Measurements from ENCODE around the gene TRIM66.

Gene TRIM66

GRCh38 chr11:8641332-8641731 is 41.1 kb downstream of the TRIM66 start:
- Mint-ChIP-seq H3K27me3 (ENCODE audit: low read depth) (no peaks in the 10 kb centered on the region), H3K4me1 (ENCODE audit: low read depth) (peaks cover 8% of the 10 kb centered on the region), H3K9me3 (no peaks in the 10 kb centered on the region), H3K36me3 (ENCODE audit: low read depth) (peaks cover 18% of the 10 kb centered on the region), H3K27ac (no peak overlapping the region), H3K4me3 (no peak overlapping the region)
- DNase-seq (ENCODE audit: low spot score) = no peak

- no peaks in the 10 kb centered on the region for H3K27me3 Mint-ChIP-seq (ENCODE audit: low read depth)
- peaks cover 24% of the 10 kb centered on the region for H3K36me3 Mint-ChIP-seq (ENCODE audit: low read depth)
- H3K4me3 Mint-ChIP-seq = no peak overlapping the region
- H3K27ac Mint-ChIP-seq = no peak overlapping the region
- peaks cover 8% of the 10 kb centered on the region for H3K4me1 Mint-ChIP-seq (ENCODE audit: low read depth)
- H3K9me3 Mint-ChIP-seq = no peaks in the 10 kb centered on the region
- DNase-seq (ENCODE audit: low spot score) = no peak
Measured at GRCh38 chr11:8640267-8640906, 42.1 kb downstream of the TRIM66 start.

DNA sequence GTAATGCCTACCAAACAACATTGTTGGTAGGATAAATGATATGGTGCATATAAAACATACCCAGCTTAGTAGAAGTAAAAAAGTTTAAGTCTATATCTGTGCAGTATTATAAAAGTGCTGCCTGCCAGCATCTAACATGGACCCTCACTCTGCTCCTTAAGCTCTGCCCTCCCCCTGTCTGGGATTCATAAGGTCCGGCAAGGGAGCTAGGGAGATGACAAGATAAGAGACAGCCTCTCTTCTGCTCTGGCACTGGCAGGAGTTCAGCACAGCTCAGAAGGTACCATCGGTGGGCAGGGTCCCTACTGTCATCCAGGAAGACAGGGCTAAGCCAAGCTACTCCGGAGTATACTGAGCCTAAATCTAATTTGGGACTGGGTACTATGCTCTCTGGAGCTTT is 42.8 kb downstream of the TRIM66 start:
- Mint-ChIP-seq H3K4me1 (ENCODE audit: low read depth) (peaks cover 8% of the 10 kb centered on the region), H3K9me3 (no peaks in the 10 kb centered on the region), H3K27me3 (ENCODE audit: low read depth) (no peaks in the 10 kb centered on the region), H3K4me3 (no peak overlapping the region), H3K36me3 (ENCODE audit: low read depth) (peaks cover 24% of the 10 kb centered on the region), H3K27ac (no peak overlapping the region)
- no peak for DNase-seq (ENCODE audit: low spot score)

DNA sequence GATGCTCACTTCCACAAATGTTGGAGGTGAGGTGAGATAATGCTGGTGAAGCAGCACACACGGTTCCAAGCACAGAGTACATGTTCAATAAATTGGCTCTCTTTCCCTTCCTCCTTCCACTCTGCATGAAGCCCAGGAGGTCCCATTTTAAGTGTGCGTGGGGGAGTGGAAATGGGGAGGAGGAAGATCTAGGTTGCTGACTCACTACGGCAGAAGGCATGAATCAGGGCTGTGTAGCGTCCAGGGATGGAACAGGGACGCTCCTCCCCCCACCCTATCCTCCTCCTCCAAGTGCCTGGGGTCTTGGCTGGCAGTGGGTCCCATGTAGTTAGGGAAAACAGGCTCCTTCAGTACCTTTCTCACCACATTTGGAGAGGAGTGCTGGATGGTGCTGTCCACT is 44.2 kb downstream of the TRIM66 start:
- H3K4me3 Mint-ChIP-seq = no peak overlapping the region
- H3K4me1 Mint-ChIP-seq (ENCODE audit: low read depth) = peaks cover 8% of the 10 kb centered on the region
- peaks cover 24% of the 10 kb centered on the region for H3K36me3 Mint-ChIP-seq (ENCODE audit: low read depth)
- no peaks in the 10 kb centered on the region for H3K9me3 Mint-ChIP-seq
- DNase-seq (ENCODE audit: low spot score) = no peak
- no peak overlapping the region for H3K27ac Mint-ChIP-seq
- no peaks in the 10 kb centered on the region for H3K27me3 Mint-ChIP-seq (ENCODE audit: low read depth)

DNA sequence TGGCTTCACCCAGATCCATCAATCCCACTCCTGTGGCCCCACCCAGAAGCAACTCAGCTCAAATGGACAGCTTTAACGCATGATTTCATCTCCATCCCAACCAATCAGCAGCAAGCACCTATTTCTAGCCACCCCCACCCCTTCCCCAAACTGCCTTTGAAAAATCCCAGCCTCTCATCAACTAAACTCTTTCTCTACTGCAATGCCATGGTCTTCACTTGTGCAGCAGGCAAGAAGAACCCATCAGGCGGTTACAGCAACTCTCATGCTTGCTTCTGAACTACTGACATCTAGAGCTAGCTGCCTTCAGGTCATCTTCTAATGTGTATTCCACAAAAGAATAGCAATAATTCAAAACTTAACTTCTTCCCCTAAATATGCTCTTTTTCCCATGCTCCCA is 46.3 kb downstream of the TRIM66 start:
- no peak overlapping the region for H3K4me3 Mint-ChIP-seq
- H3K27me3 Mint-ChIP-seq (ENCODE audit: low read depth) = no peaks in the 10 kb centered on the region
- H3K36me3 Mint-ChIP-seq (ENCODE audit: low read depth) = peaks cover 24% of the 10 kb centered on the region
- no peaks in the 10 kb centered on the region for H3K9me3 Mint-ChIP-seq
- peaks cover 1% of the 10 kb centered on the region for H3K4me1 Mint-ChIP-seq (ENCODE audit: low read depth)
- H3K27ac Mint-ChIP-seq = no peak overlapping the region
- no peak for DNase-seq (ENCODE audit: low spot score)

DNA sequence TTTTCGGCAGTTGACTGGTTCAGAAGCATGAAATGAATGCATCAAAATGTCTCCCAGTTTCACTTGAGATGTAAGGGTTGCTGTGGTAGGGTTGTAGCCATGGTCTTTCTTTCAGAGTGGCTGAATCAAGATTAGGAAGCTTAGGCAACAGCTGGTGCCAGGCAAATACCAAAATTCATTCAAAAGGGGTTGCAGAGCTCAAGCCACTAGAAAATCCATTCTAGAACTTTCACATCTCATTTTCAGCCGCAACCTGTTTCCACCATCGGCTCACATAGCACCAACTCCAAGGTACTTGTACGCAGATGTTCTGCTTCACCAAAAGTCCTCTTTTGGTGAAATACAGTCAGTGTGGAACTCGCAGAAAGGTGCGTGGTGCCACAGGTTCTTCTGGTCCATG is 48.0 kb downstream of the TRIM66 start:
- DNase-seq (ENCODE audit: low spot score) = no peak
- H3K36me3 Mint-ChIP-seq (ENCODE audit: low read depth) = peaks cover 24% of the 10 kb centered on the region
- H3K27me3 Mint-ChIP-seq (ENCODE audit: low read depth) = no peaks in the 10 kb centered on the region
- H3K4me1 Mint-ChIP-seq (ENCODE audit: low read depth) = no peaks in the 10 kb centered on the region
- H3K4me3 Mint-ChIP-seq = no peak overlapping the region
- H3K27ac Mint-ChIP-seq = no peak overlapping the region
- no peaks in the 10 kb centered on the region for H3K9me3 Mint-ChIP-seq

- Mint-ChIP-seq H3K27me3 (ENCODE audit: low read depth) (no peaks in the 10 kb centered on the region), H3K9me3 (no peaks in the 10 kb centered on the region), H3K4me3 (no peak overlapping the region), H3K27ac (no peak overlapping the region), H3K4me1 (ENCODE audit: low read depth) (no peaks in the 10 kb centered on the region), H3K36me3 (ENCODE audit: low read depth) (peaks cover 11% of the 10 kb centered on the region)
- DNase-seq (ENCODE audit: low spot score) = no peak
Measured at GRCh38 chr11:8631395-8632118, 50.9 kb downstream of the TRIM66 start.

DNA sequence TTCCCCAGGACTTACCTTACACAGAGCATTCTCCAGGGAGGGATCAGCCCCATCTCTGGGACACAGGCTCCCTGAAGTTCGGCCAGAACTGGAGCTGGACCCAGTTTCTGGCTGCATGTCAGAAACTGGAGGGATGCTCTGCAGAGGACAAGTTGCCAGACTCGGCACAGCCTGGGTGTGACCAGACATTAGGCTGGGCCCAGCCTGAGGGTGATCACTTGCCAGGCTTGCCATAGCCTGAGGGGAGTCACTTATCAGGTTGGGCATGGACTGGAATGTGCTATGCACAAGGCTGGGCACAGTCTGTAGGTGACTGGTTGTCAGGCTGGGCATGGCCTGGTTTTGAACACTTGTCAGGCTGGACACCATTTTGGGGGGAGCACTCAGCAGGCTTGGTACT is 57.8 kb downstream of the TRIM66 start:
- H3K4me1 Mint-ChIP-seq (ENCODE audit: low read depth) = no peaks in the 10 kb centered on the region
- H3K27me3 Mint-ChIP-seq (ENCODE audit: low read depth) = no peaks in the 10 kb centered on the region
- no peak for DNase-seq (ENCODE audit: low spot score)
- peaks cover 7% of the 10 kb centered on the region for H3K36me3 Mint-ChIP-seq (ENCODE audit: low read depth)
- no peak overlapping the region for H3K4me3 Mint-ChIP-seq
- H3K9me3 Mint-ChIP-seq = no peaks in the 10 kb centered on the region
- no peak overlapping the region for H3K27ac Mint-ChIP-seq

DNA sequence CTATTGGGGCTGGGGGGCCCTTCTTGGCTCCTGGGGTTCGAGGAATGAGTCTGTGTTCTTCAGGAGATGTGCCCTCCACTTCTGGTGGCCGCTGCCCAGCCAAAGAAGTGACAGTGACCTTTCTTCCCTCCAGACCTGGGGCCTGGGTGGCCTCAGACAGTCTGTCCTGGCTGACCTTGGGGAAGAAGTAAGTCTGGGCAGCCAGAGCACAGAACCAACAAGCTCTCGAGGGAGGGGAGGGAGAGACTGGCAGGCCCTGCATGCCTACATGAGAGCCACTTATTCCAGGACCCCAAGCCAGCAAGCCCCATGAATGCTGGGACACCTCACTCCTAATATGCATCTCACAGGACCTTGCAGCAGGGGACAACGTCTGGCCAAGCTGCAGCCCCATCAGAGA is 61.3 kb downstream of the TRIM66 start:
- Mint-ChIP-seq H3K4me3 (no peak overlapping the region), H3K27me3 (ENCODE audit: low read depth) (no peaks in the 10 kb centered on the region), H3K9me3 (no peaks in the 10 kb centered on the region), H3K36me3 (ENCODE audit: low read depth) (peaks cover 5% of the 10 kb centered on the region), H3K4me1 (ENCODE audit: low read depth) (no peaks in the 10 kb centered on the region), H3K27ac (no peak overlapping the region)
- no peak for DNase-seq (ENCODE audit: low spot score)

DNA sequence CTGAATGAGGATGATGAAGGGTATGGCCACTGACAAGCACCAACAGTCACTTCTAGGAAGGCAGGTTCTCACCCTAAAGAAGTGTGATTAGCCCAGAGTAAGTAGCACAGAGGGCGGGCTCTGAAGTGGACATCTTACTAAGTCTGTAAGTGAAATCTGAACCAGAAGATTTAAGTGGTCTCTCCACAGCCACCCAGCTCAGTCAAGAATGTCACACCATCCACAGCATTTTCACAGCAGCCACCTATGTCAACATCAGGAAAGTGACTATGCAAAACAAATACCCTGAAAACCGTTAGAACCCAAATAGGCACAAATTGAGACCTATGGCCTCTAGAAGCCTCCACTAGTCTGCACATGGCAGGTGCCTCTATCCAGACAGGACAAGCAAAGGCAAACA is 65.4 kb downstream of the TRIM66 start:
- no peak overlapping the region for H3K27ac Mint-ChIP-seq
- H3K9me3 Mint-ChIP-seq = no peaks in the 10 kb centered on the region
- DNase-seq (ENCODE audit: low spot score) = no peak
- H3K27me3 Mint-ChIP-seq (ENCODE audit: low read depth) = no peaks in the 10 kb centered on the region
- no peaks in the 10 kb centered on the region for H3K4me1 Mint-ChIP-seq (ENCODE audit: low read depth)
- H3K4me3 Mint-ChIP-seq = no peak overlapping the region
- H3K36me3 Mint-ChIP-seq (ENCODE audit: low read depth) = peaks cover 2% of the 10 kb centered on the region

DNA sequence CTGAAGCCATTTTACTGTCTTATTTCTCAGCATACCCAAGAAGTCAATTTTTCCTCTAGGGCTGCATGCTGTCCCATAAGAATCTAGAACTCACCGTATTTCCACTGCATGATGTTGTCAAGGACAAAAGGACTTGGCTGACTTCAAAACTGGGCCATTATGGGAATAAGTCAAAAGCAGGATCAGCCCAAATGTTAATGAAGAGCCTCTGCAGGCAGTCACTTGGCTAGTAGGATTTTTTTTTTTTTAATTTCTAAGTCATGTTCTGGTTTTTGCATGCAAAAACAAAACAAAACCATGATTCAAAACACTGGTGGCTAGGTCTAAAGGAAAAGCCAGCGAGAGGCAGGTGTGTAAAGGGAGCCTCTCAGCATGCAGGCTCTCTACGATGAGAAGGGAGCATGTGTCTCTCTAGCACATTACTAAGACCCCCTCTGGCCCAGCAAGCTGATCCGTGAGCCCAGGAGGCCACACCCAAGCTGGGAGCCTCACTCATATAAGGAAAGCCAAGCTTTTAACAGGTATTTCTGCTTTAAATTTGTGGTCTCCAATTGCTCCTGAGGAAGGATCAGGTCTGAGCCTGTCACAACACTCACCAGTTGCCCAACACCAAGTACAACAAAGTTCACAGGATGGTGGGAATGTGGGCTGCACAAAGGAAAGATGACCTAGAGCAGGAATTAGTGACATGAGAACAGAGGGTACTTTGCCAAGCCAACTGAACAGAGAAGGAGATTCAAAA is 67.0 kb downstream of the TRIM66 start:
- no peak for DNase-seq (ENCODE audit: low spot score)
- Mint-ChIP-seq H3K4me1 (ENCODE audit: low read depth) (peaks cover 3% of the 10 kb centered on the region), H3K9me3 (no peaks in the 10 kb centered on the region)

DNA sequence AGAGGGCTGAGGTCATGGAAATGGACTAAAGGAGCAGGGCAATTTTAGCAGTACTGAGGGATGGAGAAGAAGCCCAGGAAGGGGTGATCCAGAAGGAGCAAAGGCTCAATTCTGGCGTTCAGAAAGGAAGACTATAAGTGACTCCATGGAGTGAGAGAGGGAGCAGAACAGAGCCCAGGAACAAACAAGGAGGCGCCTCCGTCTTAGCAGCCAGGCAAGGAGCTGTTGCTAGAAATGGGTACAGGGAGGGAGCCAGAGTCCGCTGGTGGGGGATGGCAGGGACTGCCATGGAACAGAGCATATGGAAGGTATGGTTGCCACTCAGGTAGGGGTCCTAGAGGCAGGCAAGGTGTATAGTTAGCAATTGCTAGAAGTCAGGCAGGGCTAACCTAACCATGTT is 68.0 kb downstream of the TRIM66 start:
- Mint-ChIP-seq H3K27ac (no peak overlapping the region), H3K36me3 (ENCODE audit: low read depth) (no peaks in the 10 kb centered on the region), H3K4me3 (no peak overlapping the region)

More for the DNA sequence above, 67.0 kb downstream of the TRIM66 start:
- H3K4me3 Mint-ChIP-seq = no peak overlapping the region
- H3K27ac Mint-ChIP-seq = no peak overlapping the region
- peaks cover 2% of the 10 kb centered on the region for H3K36me3 Mint-ChIP-seq (ENCODE audit: low read depth)
- no peaks in the 10 kb centered on the region for H3K27me3 Mint-ChIP-seq (ENCODE audit: low read depth)

DNA sequence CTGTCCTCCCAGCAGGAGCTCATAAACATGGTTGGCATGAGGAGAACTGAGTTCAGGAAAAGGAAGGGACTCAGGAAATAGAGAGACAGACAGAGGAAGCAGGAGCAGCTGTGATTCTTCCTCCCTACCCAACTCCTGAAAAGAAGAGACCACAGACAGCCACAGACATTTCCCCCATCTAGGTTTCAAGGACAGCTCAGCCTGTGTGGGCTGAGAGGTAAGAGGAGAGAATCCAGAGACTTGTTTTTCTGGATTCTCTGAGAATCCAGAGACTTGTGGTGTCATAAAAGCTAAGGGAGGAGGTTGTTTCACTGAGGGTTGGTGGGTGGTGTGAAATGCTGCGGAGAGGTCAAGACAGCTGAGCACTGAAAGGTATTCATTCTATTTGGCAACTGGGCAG is 69.4 kb downstream of the TRIM66 start:
- no peaks in the 10 kb centered on the region for H3K27me3 Mint-ChIP-seq (ENCODE audit: low read depth)
- H3K4me1 Mint-ChIP-seq (ENCODE audit: low read depth) = peaks cover 3% of the 10 kb centered on the region
- H3K36me3 Mint-ChIP-seq (ENCODE audit: low read depth) = no peaks in the 10 kb centered on the region
- no peak for DNase-seq (ENCODE audit: low spot score)
- no peak overlapping the region for H3K4me3 Mint-ChIP-seq
- no peaks in the 10 kb centered on the region for H3K9me3 Mint-ChIP-seq
- H3K27ac Mint-ChIP-seq = peak overlapping the region; percentile 29

More for the DNA sequence above, 68.0 kb downstream of the TRIM66 start:
- H3K9me3 Mint-ChIP-seq = no peaks in the 10 kb centered on the region
- H3K4me1 Mint-ChIP-seq (ENCODE audit: low read depth) = peaks cover 3% of the 10 kb centered on the region
- no peak for DNase-seq (ENCODE audit: low spot score)
- no peaks in the 10 kb centered on the region for H3K27me3 Mint-ChIP-seq (ENCODE audit: low read depth)

- Mint-ChIP-seq H3K27me3 (ENCODE audit: low read depth) (no peaks in the 10 kb centered on the region), H3K36me3 (ENCODE audit: low read depth) (no peaks in the 10 kb centered on the region), H3K27ac (no peak overlapping the region), H3K4me1 (ENCODE audit: low read depth) (peaks cover 3% of the 10 kb centered on the region), H3K4me3 (no peak overlapping the region), H3K9me3 (no peaks in the 10 kb centered on the region)
- no peak for DNase-seq (ENCODE audit: low spot score)
Measured at GRCh38 chr11:8612522-8612921, 69.9 kb downstream of the TRIM66 start.

Measured in T-helper 2 cell treated with Interferon-gamma antibody and Interleukin-4, amounts not matched to agents 5 μg/mL and 100 μg/mL, for 36 hours (primary cell).